ENCODE measurements around the gene PXK.

The PXK gene

DNA sequence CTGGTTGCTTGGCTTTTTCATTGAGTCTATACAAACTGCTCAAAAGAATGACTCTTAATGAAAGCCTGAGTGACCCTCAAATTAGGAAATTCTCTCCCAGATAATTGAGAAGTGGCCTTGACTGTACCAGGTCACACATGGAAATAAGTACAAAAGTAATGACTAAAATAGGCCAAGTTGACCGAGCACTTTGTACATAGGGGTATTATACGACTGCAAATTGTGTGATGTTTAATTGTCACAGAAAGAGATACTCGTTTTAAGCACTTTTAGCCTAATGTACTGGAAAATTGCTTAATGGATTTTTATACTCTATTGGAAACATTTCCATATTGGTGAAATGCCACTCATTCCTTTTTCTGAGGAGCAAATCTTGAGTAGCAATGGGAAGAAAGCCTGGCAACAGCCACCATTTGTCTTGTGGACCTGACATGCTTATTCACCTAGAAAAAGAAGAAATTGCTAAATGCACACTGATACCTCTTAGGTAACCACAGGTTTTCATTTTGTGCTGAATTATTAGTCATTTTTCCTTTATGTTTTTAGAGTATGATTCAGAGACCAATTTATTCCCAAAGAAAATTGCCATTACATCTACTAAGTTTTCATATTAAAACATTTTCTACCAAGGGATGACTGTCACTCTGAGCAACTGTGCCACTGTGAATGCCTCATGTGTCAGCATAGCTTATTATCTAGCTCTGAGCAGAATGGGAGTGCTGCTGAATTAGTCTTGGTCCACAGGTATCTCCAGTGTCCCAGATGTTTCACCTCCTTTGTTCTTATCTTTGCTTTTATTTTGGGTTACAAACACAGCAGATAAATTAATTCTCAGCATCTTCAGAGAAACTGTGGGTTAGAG lies 8.9 kb upstream of the PXK start:
- Histone ChIP-seq H3K27ac (ENCODE audit: low read depth, low read length) (no peak overlapping the region), H3K9ac (ENCODE audit: low read length) (no peak overlapping the region), H3K4me3 (ENCODE audit: low read depth, low read length) (no peak overlapping the region), H3K4me1 (ENCODE audit: control insufficient read depth, insufficient read depth, low read length) (peaks cover 21% of the 10 kb centered on the region), H3K36me3 (ENCODE audit: control insufficient read depth, insufficient read depth, low read length) (peaks cover 15% of the 10 kb centered on the region), H3K9me3 (ENCODE audit: control insufficient read depth, insufficient read depth, low read depth, low read length) (no peaks in the 10 kb centered on the region), H3K27me3 (ENCODE audit: control insufficient read depth, insufficient read depth, low read length) (no peaks in the 10 kb centered on the region)

DNA sequence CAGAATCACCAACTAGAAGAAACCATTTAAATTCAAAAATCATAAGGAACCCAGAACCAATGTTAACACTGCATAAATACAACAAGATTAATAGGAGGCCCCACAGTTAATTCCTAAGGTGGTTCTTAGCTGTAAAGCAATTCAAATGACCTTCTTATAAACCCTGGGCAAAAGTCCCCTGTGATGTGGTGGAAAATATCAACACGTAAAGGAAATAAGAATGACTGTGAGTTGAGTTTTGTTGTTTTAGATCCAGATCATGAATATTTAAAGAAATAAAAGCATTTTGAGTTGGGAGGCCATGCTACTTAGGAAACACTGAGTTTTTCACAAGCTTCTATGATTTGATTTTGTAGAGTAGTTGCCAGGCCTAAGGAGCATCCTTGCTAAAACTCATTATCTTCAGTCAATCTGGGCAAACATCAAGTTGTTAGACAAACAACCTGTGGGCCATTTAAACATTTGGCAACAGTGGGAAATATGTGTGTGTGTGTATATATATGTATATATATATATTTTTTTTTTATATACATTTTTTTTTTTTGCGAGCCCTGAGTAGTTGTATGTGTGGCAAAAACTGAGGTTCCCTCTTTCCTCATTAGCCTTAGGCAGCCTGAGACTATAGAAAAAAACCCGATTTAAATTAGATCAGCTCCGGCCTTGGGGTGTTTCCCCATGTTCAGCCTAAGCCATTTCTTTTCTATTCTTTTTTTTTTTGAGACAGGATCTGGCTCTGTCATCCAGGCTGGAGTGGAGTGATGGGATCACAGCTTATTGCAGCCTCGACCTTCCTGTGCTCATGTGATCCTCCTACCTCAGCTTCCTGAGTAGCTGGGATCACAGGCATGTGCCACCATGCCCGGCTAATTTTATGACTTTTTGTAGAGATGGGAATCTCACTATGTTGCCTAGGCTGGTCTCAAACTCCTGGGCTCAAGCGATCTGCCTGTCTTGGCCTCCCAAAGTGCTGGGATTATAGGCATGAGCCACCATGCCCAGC lies 8.0 kb upstream of the PXK start:
- Histone ChIP-seq H3K4me3 (ENCODE audit: low read depth, low read length) (no peak overlapping the region), H3K4me1 (ENCODE audit: control insufficient read depth, insufficient read depth, low read length) (peaks cover 21% of the 10 kb centered on the region), H3K36me3 (ENCODE audit: control insufficient read depth, insufficient read depth, low read length) (peaks cover 6% of the 10 kb centered on the region; the same call in 1 of the 2 replicates), H3K9me3 (ENCODE audit: control insufficient read depth, insufficient read depth, low read depth, low read length) (no peaks in the 10 kb centered on the region), H3K27me3 (ENCODE audit: control insufficient read depth, insufficient read depth, low read length) (no peaks in the 10 kb centered on the region), H3K27ac (ENCODE audit: low read depth, low read length) (no peak overlapping the region), H3K9ac (ENCODE audit: low read length) (no peak overlapping the region)

DNA sequence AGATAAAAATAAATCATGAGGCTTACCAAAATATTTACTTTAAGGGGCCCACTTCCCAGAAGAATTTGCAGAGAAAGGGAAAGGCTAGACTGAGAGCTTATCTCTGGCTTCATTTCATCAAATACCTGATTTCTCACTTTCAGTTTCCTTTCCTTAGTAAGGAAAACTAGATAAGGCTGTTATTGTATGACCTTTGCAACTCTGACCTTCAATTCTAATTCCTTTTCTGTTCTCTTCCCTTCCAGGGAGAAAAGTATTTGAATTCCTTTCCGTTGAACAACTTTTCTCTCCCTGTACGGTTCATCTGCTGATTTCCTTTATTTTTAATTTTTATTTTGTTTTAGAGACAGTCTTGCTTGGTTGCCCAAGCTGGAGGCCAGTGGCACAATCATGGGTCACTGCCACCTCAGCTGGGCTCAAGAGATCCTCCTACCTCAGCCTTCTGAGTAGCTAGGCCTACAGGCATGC lies 7.1 kb upstream of the PXK start:
- Histone ChIP-seq H3K9me3 (ENCODE audit: control insufficient read depth, insufficient read depth, low read depth, low read length) (no peaks in the 10 kb centered on the region), H3K27ac (ENCODE audit: low read depth, low read length) (no peak overlapping the region), H3K36me3 (ENCODE audit: control insufficient read depth, insufficient read depth, low read length) (0 out of 2 replicates have a peak, but pooled peaks cover 3% of the 10 kb centered on the region), H3K27me3 (ENCODE audit: control insufficient read depth, insufficient read depth, low read length) (no peaks in the 10 kb centered on the region), H3K4me3 (ENCODE audit: low read depth, low read length) (no peak overlapping the region), H3K9ac (ENCODE audit: low read length) (no peak overlapping the region), H3K4me1 (ENCODE audit: control insufficient read depth, insufficient read depth, low read length) (peaks cover 21% of the 10 kb centered on the region)

DNA sequence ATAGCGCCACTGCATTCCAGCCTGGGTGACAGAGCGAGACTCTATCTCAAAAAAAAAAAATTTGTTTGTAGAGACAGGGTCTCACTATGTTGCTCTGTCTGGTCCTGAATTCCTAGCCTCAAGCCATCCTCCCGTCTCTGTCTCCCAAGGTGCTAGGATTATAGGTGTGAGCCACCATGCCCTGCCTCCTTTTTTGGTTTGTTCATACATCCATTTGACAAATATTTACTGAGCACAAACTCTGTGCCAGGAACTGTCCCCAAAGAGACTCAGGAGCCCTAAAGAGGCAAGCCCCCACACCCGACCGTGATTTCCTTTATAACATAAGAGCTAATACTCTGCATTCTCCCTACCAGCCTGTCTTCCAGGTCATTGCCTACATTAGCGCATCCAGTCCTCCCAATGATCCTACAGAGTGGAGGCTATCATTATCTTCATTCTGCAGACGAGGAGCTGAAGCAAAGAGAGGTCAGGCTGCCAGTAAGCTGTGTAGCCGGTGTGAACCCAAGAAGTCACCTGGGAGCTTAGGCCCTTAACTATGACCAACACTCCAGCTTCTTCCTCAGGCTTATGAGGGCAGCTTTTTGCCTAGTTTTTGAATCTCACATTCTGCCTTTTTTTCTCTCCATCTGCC lies 6.3 kb upstream of the PXK start:
- H3K27ac ChIP-seq (ENCODE audit: low read depth, low read length) = no peak overlapping the region
- peaks cover 17% of the 10 kb centered on the region for H3K4me1 ChIP-seq (ENCODE audit: control insufficient read depth, insufficient read depth, low read length)
- no peaks in the 10 kb centered on the region for H3K9me3 ChIP-seq (ENCODE audit: control insufficient read depth, insufficient read depth, low read depth, low read length)
- no peak overlapping the region for H3K9ac ChIP-seq (ENCODE audit: low read length)
- no peaks in the 10 kb centered on the region for H3K27me3 ChIP-seq (ENCODE audit: control insufficient read depth, insufficient read depth, low read length)
- no peaks in the 10 kb centered on the region for H3K36me3 ChIP-seq (ENCODE audit: control insufficient read depth, insufficient read depth, low read length)
- H3K4me3 ChIP-seq (ENCODE audit: low read depth, low read length) = no peak overlapping the region

DNA sequence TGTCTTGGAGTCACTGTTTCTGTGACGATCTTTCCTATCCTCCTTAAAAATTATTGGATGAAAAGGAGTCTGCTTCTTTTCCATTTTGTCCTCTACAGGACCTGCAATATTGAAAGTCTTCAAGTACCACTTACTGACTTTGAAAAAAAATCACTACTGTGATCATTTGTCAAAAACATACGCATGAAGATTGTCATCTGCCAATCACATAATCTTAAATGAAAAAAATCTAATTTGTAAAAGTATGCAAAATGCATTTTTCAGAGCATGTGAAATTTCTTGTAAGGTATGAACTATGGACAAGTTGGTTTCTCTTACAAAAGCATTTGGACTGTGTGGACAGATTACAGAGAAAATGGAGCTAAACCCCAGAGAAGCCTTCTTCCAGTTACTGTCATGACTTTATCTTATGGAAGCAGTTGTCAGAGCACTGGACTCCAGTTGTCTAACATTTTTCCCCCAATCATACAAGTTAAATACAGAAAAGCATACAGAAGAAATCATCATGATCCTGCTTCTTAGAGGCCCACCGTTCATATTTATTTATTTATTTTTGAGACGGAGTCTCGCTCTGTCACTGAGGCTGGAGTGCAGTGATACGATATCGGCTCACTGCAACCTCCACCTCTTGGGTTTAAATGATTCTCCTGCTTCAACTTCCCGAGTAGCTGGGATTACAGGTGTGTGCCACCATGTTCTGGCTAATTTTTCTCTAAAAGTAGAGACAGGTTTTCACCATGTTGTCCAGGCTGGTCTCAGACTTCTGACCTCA lies 3.4 kb upstream of the PXK start:
- Histone ChIP-seq H3K9me3 (ENCODE audit: control insufficient read depth, insufficient read depth, low read depth, low read length) (no peaks in the 10 kb centered on the region), H3K36me3 (ENCODE audit: control insufficient read depth, insufficient read depth, low read length) (no peaks in the 10 kb centered on the region), H3K27ac (ENCODE audit: low read depth, low read length) (no peak overlapping the region), H3K4me1 (ENCODE audit: control insufficient read depth, insufficient read depth, low read length) (peaks cover 11% of the 10 kb centered on the region; the same call in 1 of the 2 replicates), H3K9ac (ENCODE audit: low read length) (no peak overlapping the region), H3K4me3 (ENCODE audit: low read depth, low read length) (no peak overlapping the region), H3K27me3 (ENCODE audit: control insufficient read depth, insufficient read depth, low read length) (peaks cover 13% of the 10 kb centered on the region)

DNA sequence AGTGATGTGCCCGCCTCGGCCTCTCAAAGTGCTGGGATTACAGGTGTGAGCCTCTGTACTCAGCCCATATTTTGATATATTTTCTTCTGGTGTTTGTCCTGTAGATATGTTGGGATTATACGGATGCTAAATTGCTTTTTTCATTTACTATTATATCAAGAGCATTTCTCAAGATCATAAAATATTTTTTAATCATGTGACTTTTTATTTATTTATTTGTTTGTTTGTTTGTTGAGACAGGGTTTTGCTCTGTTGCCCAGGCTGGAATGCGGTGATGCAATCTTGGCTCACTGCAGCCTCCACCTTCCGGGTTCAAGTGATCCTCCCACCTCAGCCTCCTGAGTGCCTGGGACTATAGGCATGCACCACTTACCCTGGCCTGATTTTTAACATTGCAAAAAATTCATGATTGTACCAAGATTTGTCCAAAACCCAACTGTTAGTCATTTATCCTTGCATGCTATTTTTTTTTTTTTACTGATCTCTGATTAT lies 2.7 kb upstream of the PXK start:
- Histone ChIP-seq H3K4me1 (ENCODE audit: control insufficient read depth, insufficient read depth, low read length) (peaks cover 11% of the 10 kb centered on the region; the same call in 1 of the 2 replicates), H3K9ac (ENCODE audit: low read length) (no peak overlapping the region), H3K27me3 (ENCODE audit: control insufficient read depth, insufficient read depth, low read length) (peaks cover 13% of the 10 kb centered on the region), H3K4me3 (ENCODE audit: low read depth, low read length) (no peak overlapping the region), H3K9me3 (ENCODE audit: control insufficient read depth, insufficient read depth, low read depth, low read length) (no peaks in the 10 kb centered on the region), H3K36me3 (ENCODE audit: control insufficient read depth, insufficient read depth, low read length) (no peaks in the 10 kb centered on the region), H3K27ac (ENCODE audit: low read depth, low read length) (no peak overlapping the region)

DNA sequence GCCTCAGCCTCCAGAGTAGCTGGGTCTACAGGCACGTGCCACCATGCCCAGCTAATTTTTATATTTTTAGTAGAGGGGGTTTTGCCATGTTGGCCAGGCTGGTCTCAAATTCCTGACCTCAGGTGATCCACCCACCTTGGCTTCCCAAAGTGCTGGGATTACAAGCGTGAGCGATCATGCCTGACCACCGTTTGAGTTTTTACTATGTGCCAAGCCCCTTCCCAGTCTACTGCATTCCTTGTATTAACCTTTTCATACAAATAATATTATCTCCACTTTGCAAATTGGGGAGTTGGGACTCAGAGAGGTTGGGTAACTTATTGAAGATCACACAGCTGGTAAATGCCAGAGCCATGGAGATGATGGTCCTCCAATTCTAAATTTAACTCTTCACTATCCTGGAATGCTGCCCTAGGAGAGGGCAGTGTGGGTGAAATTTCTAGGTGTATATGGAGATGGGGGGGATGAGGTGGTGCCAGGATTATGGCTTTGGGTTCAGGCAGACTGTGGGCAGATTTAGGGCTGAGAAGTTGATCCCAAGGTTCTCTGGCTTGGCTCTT lies 1.0 kb upstream of the PXK start:
- H3K9ac ChIP-seq (ENCODE audit: low read length) = no peak overlapping the region
- H3K4me1 ChIP-seq (ENCODE audit: control insufficient read depth, insufficient read depth, low read length) = peaks cover 11% of the 10 kb centered on the region; the same call in 1 of the 2 replicates
- H3K4me3 ChIP-seq (ENCODE audit: low read depth, low read length) = no peak overlapping the region
- H3K27ac ChIP-seq (ENCODE audit: low read depth, low read length) = no peak overlapping the region
- H3K27me3 ChIP-seq (ENCODE audit: control insufficient read depth, insufficient read depth, low read length) = peaks cover 13% of the 10 kb centered on the region
- no peaks in the 10 kb centered on the region for H3K36me3 ChIP-seq (ENCODE audit: control insufficient read depth, insufficient read depth, low read length)
- H3K9me3 ChIP-seq (ENCODE audit: control insufficient read depth, insufficient read depth, low read depth, low read length) = no peaks in the 10 kb centered on the region

DNA sequence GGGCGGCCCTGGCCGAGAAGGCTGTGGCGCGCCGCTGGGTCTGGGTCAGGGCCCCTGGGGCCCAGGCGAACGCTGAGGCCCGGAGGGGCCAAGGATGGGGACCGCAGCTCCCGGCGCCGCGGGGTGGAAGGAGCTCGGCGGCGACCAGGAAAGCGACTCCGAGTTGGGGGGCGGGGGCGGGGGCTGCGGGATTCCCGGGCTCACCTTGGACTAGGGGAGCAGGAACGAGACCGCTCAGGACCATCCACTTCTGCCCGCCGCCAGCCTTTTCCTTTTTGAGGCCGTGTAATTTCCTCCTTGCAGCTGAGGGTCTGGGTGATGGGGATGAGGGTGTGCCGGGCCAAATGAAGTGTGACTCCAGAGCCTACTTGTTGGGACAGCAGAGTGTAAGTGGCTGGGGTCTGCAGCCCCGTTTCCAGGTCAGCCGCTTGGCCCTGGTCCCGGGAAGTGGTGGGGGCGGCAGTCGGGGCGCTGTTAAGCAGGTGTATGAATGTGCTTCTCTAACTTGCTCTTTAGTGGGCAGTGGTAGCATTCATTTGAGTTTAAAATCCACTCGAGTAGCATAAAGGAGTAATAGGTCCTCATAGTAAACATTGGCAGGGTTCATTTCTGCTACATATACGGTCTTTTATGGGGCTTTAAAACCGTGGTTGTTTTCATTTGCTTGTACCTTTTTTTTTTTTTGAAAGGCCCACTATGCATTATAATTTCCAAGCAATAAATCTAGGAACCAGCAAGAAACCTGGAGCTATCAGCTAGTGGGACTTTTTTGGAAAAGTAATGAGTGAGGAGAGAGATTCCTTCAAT lies 717 bp downstream of the PXK start:
- H3K4me3 ChIP-seq (ENCODE audit: low read depth, low read length) = peak overlapping the region; percentile 69
- H3K27ac ChIP-seq (ENCODE audit: low read depth, low read length) = no peak overlapping the region
- no peaks in the 10 kb centered on the region for H3K36me3 ChIP-seq (ENCODE audit: control insufficient read depth, insufficient read depth, low read length)
- peak overlapping the region; percentile 45 for H3K9ac ChIP-seq (ENCODE audit: low read length)
- H3K27me3 ChIP-seq (ENCODE audit: control insufficient read depth, insufficient read depth, low read length) = peaks cover 13% of the 10 kb centered on the region
- H3K4me1 ChIP-seq (ENCODE audit: control insufficient read depth, insufficient read depth, low read length) = peaks cover 11% of the 10 kb centered on the region; the same call in 1 of the 2 replicates
- no peaks in the 10 kb centered on the region for H3K9me3 ChIP-seq (ENCODE audit: control insufficient read depth, insufficient read depth, low read depth, low read length)

DNA sequence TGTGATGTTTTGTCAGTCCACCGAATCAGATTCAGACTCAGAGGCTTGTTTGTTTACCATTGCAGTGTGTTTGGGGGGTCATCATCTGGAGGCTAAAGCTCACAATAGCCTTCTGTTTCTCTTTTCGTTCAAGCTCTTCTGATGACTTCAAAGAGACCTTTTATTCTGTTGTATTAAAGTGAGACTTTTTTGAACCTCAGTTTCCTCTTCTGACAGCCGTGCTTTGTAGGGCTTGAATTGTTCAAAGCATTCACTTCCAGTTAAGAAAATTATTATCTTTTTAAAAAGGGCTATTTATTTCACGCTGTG lies 1.3 kb downstream of the PXK start:
- Histone ChIP-seq H3K27ac (ENCODE audit: low read depth, low read length) (no peak overlapping the region), H3K4me3 (ENCODE audit: low read depth, low read length) (peak overlapping the region; percentile 69; the same call in 1 of the 2 replicates), H3K36me3 (ENCODE audit: control insufficient read depth, insufficient read depth, low read length) (no peaks in the 10 kb centered on the region), H3K9me3 (ENCODE audit: control insufficient read depth, insufficient read depth, low read depth, low read length) (no peaks in the 10 kb centered on the region), H3K4me1 (ENCODE audit: control insufficient read depth, insufficient read depth, low read length) (peaks cover 11% of the 10 kb centered on the region; the same call in 1 of the 2 replicates), H3K27me3 (ENCODE audit: control insufficient read depth, insufficient read depth, low read length) (peaks cover 13% of the 10 kb centered on the region), H3K9ac (ENCODE audit: low read length) (no peak overlapping the region)
